Measurements from ENCODE around the gene DCXR. TPM values are rescaled to one million over a fixed set of nuclear protein-coding genes. Genes with fewer than 3 reads are reported as not detected.

DCXR gene
- total RNA-seq, result 56.8 and 63.8 TPM in 2 replicates

- DNase-seq, result peak; percentile 98
These were observed at the start of gene DCXR for GRCh38 chr17:82037092-82037888. TSS of gene DCXR (minus strand) at chr17:82037697. CDS start at chr17:82037682, 15 bp downstream.

GRCh38 chr17:82085931-82086764 lies 48.7 kb upstream of the DCXR start:
- no peak for DNase-seq

- DNase-seq, result no peak
These were observed 47.7 kb upstream of the DCXR start for GRCh38 chr17:82085031-82085861.

- no peak for DNase-seq
These were observed 47.0 kb upstream of the DCXR start for GRCh38 chr17:82084373-82085030.

DNA sequence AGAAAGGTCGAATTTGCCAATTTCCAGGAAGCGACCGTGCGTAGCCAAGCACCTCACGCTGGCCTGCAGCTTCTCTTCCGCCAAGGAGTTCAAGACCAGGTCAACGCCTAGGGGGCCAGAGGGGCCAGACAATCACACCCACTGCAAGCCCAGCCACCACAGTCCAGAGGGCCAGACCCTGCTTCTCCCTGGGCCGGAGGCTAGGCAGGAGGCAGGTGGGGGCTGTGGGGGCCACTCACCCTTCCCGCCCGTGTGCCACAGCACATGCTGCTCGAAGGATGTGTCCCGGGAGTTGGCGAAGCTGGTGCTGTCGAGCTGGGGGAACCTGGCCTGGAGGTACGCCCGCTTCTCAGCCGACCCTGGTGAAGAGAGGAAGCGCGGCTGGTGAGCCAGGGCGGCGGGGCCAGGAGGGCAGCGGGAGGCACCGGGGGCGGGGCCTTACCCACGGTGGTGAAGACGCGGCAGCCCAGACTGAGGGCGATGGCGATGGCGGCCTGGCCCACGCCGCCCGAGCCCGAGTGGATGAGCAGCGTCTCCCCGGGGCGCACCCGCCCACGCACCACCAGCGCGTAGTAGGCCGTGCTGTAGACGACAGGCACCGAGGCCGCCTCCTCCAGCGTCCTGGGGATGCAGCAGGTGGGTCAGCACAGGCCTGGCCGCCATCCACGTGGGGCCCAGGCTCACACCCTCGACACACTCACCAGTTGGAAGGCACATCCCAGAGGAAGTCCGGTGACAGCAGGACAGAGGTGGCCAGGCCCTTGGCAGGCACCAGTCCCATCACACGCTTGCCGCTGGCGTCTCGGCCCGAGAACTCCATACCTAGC lies 46.2 kb upstream of the DCXR start:
- no peak for DNase-seq

DNA sequence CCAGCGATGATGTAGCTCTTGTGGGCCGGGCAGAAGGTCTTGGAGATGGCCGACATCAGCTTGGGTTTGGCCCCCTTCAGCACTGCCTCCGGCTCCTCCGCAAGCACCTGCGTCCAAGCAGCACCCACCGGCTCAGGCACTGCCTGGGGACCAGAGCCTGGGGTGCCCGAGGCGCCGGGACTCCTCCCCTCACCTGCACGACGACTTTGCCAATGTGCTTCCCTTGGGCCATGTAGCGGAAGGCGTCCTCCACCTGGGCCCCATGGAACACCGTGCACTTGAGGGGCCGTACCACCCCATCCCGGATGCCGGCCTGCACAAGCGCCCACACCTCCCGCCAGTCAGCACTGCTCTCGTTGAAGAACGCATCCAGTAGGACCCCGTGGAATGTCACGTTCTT lies 45.5 kb upstream of the DCXR start:
- DNase-seq, result no peak

DNA sequence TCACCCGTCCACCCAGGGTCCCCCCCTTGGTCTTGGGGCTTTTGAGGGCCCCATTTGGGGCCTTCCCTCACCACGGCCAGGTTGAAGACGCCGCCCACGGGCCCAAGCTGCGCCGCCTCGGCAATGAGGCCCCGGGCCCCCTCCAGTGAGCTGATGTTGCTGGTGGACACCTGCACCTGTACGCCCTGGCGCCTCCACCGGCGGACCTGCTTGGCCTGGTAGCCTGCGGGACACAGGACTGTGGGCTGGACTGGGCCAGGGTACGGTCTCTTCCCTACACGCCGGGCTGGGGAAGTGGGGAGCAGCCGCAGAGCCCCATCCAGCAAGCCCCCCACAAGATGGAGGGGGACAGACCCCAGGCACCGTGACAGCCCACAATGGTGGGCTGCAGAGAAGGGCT lies 45.0 kb upstream of the DCXR start:
- DNase-seq, result no peak

- no peak for DNase-seq
These were observed 44.5 kb upstream of the DCXR start for GRCh38 chr17:82081966-82082365.

- DNase-seq, result no peak
These were observed 44.0 kb upstream of the DCXR start for GRCh38 chr17:82081546-82081945.

GRCh38 chr17:82080789-82081464 lies 43.4 kb upstream of the DCXR start:
- DNase-seq, result no peak

DNA sequence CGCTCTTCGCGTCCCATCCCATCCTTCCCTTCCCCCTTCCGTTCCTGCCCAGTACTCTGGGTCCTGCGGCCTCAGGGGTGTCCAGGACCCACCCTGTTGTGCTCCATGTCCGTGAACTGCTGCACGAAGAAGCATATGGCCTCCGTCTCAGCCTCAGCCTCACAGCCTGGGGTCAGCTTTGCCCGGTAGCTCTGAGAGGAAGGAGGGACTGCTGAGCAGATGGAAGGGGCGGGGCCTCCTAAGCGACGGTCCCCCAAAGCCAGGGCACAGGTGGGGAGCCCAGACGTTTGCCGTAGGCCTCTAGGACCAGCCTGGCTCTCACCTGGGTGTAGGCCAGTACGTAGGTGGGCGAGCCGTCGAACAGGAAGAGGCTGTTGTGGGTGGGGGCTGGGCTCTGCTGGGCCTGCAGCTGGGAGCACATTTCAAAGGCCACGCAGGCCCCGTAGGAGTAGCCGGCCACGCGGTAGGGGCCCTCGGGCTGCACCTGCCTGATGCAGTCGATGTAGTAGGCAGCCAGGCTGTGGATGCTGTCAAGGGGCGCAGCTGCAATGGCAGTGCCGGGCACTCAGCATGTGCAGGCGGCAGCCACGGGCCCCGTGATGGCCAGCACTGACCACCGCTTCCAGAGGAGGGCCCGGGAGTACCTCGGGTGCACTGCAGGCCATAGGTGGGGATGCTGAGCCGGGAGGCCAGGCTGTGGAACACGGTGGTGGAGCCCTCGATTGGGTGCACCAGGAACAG lies 42.7 kb upstream of the DCXR start:
- no peak for DNase-seq

- DNase-seq, result no peak
These were observed 41.6 kb upstream of the DCXR start for GRCh38 chr17:82079001-82079677.

DNA sequence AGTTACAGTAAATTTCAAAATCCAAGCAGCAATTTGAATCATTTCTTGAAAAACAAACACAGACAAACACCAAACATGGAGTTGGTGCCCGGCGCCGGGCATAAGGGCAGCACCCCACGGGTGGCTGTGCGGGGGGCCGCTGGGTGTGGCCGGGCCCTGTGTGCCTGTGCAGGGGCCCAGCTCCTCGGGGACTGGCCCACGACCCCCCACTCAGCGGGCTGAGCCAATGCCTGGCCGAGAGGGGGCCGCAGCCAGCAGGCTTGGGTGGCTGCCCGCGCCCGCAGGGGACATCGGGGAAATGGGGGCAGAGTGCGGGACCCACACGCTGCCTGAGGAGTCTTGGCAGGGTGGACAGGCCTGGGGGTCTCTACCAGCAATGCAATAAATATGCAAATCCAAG lies 40.9 kb upstream of the DCXR start:
- no peak for DNase-seq

DNA sequence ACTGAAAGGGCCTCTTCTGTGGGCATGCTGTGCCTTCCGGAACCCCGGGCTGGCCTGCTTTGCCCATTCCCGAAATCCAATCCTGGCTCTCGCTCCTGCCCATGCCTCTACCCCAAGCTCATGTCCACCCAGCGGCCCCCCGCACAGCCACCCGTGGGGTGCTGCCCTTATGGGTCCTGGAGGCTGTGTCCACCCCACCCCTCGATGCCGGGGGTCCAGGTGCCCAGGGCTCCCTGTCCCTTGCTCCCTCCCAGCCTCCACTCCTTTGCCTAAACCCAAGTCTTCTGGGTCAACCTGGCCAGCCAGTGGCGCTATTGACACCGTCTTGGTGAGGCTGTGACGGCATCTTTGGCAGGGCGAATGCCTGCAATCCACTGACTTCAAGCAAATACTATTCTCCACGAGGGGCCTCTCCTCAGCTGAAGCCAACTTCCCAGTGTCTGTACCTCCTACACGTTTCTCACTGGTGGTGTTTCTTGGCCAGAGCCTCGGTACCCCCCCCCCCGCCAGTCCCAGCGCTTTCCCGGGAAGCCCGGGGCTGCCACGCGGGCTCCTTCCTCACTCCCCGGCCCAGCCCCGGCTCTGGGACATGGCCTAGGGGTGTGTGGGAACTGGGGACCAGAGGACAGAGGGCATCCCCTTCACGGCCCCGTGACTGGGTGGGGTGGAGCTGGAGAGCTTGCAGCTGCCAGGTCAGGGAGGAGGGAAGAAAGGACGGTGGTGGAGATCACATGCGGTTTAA lies 40.3 kb upstream of the DCXR start:
- no peak for DNase-seq

GRCh38 chr17:82076785-82077591 lies 39.5 kb upstream of the DCXR start:
- DNase-seq, result no peak

DNA sequence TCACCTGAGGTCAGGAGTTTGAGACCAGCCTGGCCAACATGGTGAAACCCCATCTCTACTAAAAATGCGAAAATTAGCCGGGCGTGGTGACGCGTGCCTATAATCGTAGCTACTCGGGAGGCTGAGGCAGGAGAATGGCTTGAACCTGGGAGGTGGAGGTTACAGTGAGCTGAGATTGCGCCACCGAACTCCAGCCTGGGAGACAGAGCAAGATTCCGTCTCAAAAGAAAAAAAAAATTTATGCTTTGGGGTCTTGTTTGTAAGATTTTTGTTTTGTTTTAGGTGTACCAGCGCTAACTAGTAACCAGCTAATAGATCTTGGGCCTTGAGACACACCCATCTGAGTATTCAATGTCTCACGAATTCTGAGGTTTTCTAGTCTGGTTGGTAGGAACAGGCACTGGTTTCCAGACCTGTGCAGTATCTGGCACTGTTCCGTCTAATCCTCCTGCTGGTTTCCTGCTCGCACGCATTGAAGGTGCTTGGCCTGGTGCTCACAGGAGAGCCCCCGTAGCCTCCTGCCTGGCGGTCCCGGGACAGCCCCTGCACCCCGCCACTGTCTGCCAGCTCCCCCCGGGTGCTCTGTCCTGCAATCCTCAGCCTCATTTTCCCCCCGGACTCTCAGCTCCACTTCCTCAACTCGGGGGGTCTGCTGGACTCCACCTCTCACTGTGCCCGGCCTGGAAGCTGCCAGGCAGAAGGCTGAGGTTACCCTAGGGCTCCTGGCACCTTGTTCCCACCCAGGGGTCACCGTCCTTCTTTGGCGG lies 38.7 kb upstream of the DCXR start:
- no peak for DNase-seq

GRCh38 chr17:82073446-82073845 lies 35.9 kb upstream of the DCXR start:
- DNase-seq, result no peak

Data from dermis blood vessel endothelial cell (primary cell).